Endothelial cell (in vitro differentiated cells): Measurements from ENCODE around the gene FBLL1. TPM values are rescaled to one million over a fixed set of nuclear protein-coding genes. Genes with fewer than 3 reads are reported as not detected.
A peak's percentile ranks its signal among the peaks of the same experiment; 100 is the strongest.

ENCODE experiments used
- DNase-seq: peaks from one replicate; pipeline ENCODE4 v3.0.0; 2021; ENCODE audit warnings: low spot score
- H3K27ac Mint-ChIP-seq: one replicate; pipeline ENCODE4 v1.8.0; 2021; ENCODE audit warnings: mixed read lengths, inconsistent platforms; ENCODE audit not compliant: unreplicated experiment
- H3K27me3 Mint-ChIP-seq: one replicate; pipeline ENCODE4 v1.8.0; 2021; ENCODE audit warnings: mild to moderate bottlenecking, moderate library complexity, mixed read lengths, inconsistent platforms; ENCODE audit not compliant: unreplicated experiment
- H3K36me3 Mint-ChIP-seq: one replicate; pipeline ENCODE4 v1.8.0; 2021; ENCODE audit warnings: mild to moderate bottlenecking, low read depth, mixed read lengths, inconsistent platforms; ENCODE audit not compliant: unreplicated experiment
- H3K4me1 Mint-ChIP-seq: one replicate; pipeline ENCODE4 v1.8.0; 2021; ENCODE audit warnings: mild to moderate bottlenecking, mixed read lengths, inconsistent platforms; ENCODE audit not compliant: unreplicated experiment
- H3K4me3 Mint-ChIP-seq: one replicate; pipeline ENCODE4 v1.8.0; 2021; ENCODE audit warnings: mild to moderate bottlenecking, mixed read lengths, inconsistent platforms; ENCODE audit not compliant: unreplicated experiment
- H3K9me3 Mint-ChIP-seq: one replicate; pipeline ENCODE4 v1.8.0; 2021; ENCODE audit warnings: mixed read lengths, inconsistent platforms; ENCODE audit not compliant: unreplicated experiment
- CTCF ChIP-seq: fragments of 200-600 bp; sonication (generic); IDR thresholded peaks from one replicate; pipeline ENCODE4 v1.5.0; 2021; ENCODE audit warnings: antibody characterized with exemption; ENCODE audit not compliant: unreplicated experiment
- total RNA-seq: library from RNA; stranded (reverse); fragmentation: NEBNext Ultra II Directional; extraction: Animal tissue kit (Norgen Biotek cat#: 25700); gene quantifications from one replicate; pipeline ENCODE4 v1.2.1, GENCODE V29; 2021; ENCODE audit not compliant: unreplicated experiment

FBLL1 gene
- total RNA-seq, 1 donor from 2014 or later = 0.51 TPM

GRCh38 chr5:168513861-168514428 lies 15.2 kb upstream of the FBLL1 start:
- no peak for DNase-seq
- H3K4me1 Mint-ChIP-seq = no peaks in the 10 kb centered on the region
- no peaks in the 10 kb centered on the region for H3K27me3 Mint-ChIP-seq
- no peak for TF ChIP-seq CTCF
- H3K4me3 Mint-ChIP-seq = peak overlapping the region; percentile 62
- H3K9me3 Mint-ChIP-seq = no peaks in the 10 kb centered on the region
- no peak overlapping the region for H3K27ac Mint-ChIP-seq
- H3K36me3 Mint-ChIP-seq = peaks cover 61% of the 10 kb centered on the region

GRCh38 chr5:168525856-168526255 lies 3.2 kb upstream of the FBLL1 start:
- H3K36me3 Mint-ChIP-seq = peaks cover 4% of the 10 kb centered on the region
- no peaks in the 10 kb centered on the region for H3K9me3 Mint-ChIP-seq
- peaks cover 6% of the 10 kb centered on the region for H3K4me1 Mint-ChIP-seq
- H3K27me3 Mint-ChIP-seq = peaks cover 18% of the 10 kb centered on the region
- H3K27ac Mint-ChIP-seq = no peak overlapping the region
- TF ChIP-seq CTCF = no peak
- H3K4me3 Mint-ChIP-seq = no peak overlapping the region
- no peak for DNase-seq

- DNase-seq = no peak
- Mint-ChIP-seq H3K27me3 (peaks cover 18% of the 10 kb centered on the region), H3K27ac (no peak overlapping the region), H3K9me3 (no peaks in the 10 kb centered on the region), H3K4me3 (no peak overlapping the region), H3K36me3 (peaks cover 4% of the 10 kb centered on the region), H3K4me1 (peaks cover 9% of the 10 kb centered on the region)
- TF ChIP-seq CTCF = no peak
Measured at GRCh38 chr5:168527756-168528295, 1.3 kb upstream of the FBLL1 start.

GRCh38 chr5:168529374-168530234 lies 499 bp downstream of the FBLL1 start:
- H3K4me1 Mint-ChIP-seq = peaks cover 11% of the 10 kb centered on the region
- no peaks in the 10 kb centered on the region for H3K9me3 Mint-ChIP-seq
- peak overlapping the region; percentile 84 for H3K4me3 Mint-ChIP-seq
- no peak for TF ChIP-seq CTCF
- peaks cover 18% of the 10 kb centered on the region for H3K27me3 Mint-ChIP-seq
- no peak for DNase-seq
- H3K36me3 Mint-ChIP-seq = peaks cover 4% of the 10 kb centered on the region
- H3K27ac Mint-ChIP-seq = no peak overlapping the region
